Iris pigment epithelial cell (primary cell): ENCODE data around the gene TMEM174.
A peak's percentile ranks its signal among the peaks of the same experiment; 100 is the strongest.

ENCODE experiments used
- DNase-seq: peaks from one replicate; pipeline ENCODE4 v3.0.0-alpha.2; 2011; ENCODE audit warnings: low read depth

Gene TMEM174

GRCh38 chr5:73172951-73173350 is at the start of gene TMEM174:
TSS of gene TMEM174 (plus strand) at chr5:73173193. CDS start at chr5:73173244, 51 bp downstream.
- no peak for DNase-seq

- no peak for DNase-seq
These were observed 47.7 kb upstream of the TMEM174 start for GRCh38 chr5:73125289-73125688.

- DNase-seq = no peak
These were observed 46.6 kb upstream of the TMEM174 start for GRCh38 chr5:73126381-73126780.

GRCh38 chr5:73126957-73127356 is 46.0 kb upstream of the TMEM174 start:
- DNase-seq = no peak

GRCh38 chr5:73129143-73129542 is 43.9 kb upstream of the TMEM174 start:
- no peak for DNase-seq

- no peak for DNase-seq
These were observed 42.2 kb upstream of the TMEM174 start for GRCh38 chr5:73130811-73131210.

- no peak for DNase-seq
These were observed 41.1 kb upstream of the TMEM174 start for GRCh38 chr5:73131711-73132425.

GRCh38 chr5:73132759-73133158 is 40.2 kb upstream of the TMEM174 start:
- DNase-seq = no peak

GRCh38 chr5:73135021-73135420 is 38.0 kb upstream of the TMEM174 start:
- no peak for DNase-seq

GRCh38 chr5:73135429-73136054 is 37.5 kb upstream of the TMEM174 start:
- DNase-seq = peak; percentile 54

- DNase-seq = no peak
These were observed 36.9 kb upstream of the TMEM174 start for GRCh38 chr5:73136055-73136562.

- no peak for DNase-seq
These were observed 35.1 kb upstream of the TMEM174 start for GRCh38 chr5:73137563-73138530.

GRCh38 chr5:73139485-73139884 is 33.5 kb upstream of the TMEM174 start:
- DNase-seq = no peak

GRCh38 chr5:73140801-73141200 is 32.2 kb upstream of the TMEM174 start:
- no peak for DNase-seq

- DNase-seq = no peak
These were observed 31.0 kb upstream of the TMEM174 start for GRCh38 chr5:73142035-73142434.

- no peak for DNase-seq
These were observed 29.3 kb upstream of the TMEM174 start for GRCh38 chr5:73143716-73144115.

GRCh38 chr5:73149540-73149939 is 23.5 kb upstream of the TMEM174 start:
- no peak for DNase-seq

GRCh38 chr5:73150876-73151275 is 22.1 kb upstream of the TMEM174 start:
- no peak for DNase-seq

- DNase-seq = no peak
These were observed 21.1 kb upstream of the TMEM174 start for GRCh38 chr5:73151766-73152410.

GRCh38 chr5:73152411-73153388 is 20.3 kb upstream of the TMEM174 start:
- no peak for DNase-seq

- DNase-seq = no peak
These were observed 19.5 kb upstream of the TMEM174 start for GRCh38 chr5:73153513-73153912.
